IMR-90 (cell line): ENCODE data around the gene ANKRD9. TPM values are rescaled to one million over a fixed set of nuclear protein-coding genes. Genes with fewer than 3 reads are reported as not detected.

Experiments used
- ATAC-seq: fragments of 200-7000 bp; cut with Tn5 transposase; 2 replicates; pipeline ENCODE4 v1.9.1; 2020; ENCODE audit warnings: low read depth, mild to moderate bottlenecking, moderate library complexity
- BruUV-seq: library from RNA; stranded (reverse); fragments of 400-500 nt; replicated peaks from 2 replicates; lab custom pipeline; 2021; lab: Mats Ljungman, UMichigan
- CTCF ChIA-PET: fragments of 300-600 bp; formaldehyde crosslinking; extraction: SDS; loops from one replicate; lab custom pipeline; 2021; ENCODE audit warnings: antibody characterized with exemption; lab: Yijun Ruan, JAX
- POLR2A ChIA-PET: fragments of 300-600 bp; sonication (Branson Sonifier 250); formaldehyde crosslinking; loops from one replicate; lab custom pipeline; 2022; ENCODE audit warnings: antibody characterized with exemption; ENCODE audit not compliant: unreplicated experiment; lab: Charles Lee
- DNase-seq: peaks from one replicate; pipeline ENCODE4 v3.0.0; 2013
- H2AFZ ChIP-seq: replicated peaks from 2 replicates; pipeline ENCODE3; 2013; ENCODE audit warnings: low read length, mild to moderate bottlenecking; ENCODE audit not compliant: poor library complexity
- H2AK5ac ChIP-seq: 2 replicates; pipeline ENCODE4 v1.6.1; 2013; ENCODE audit warnings: low read depth, low read length, inconsistent platforms
- H2AK9ac ChIP-seq: replicated peaks from 2 replicates; pipeline ENCODE3; 2013; ENCODE audit warnings: mild to moderate bottlenecking, low read depth, low read length, moderate library complexity; ENCODE audit not compliant: poor library complexity
- H2BK120ac ChIP-seq: 2 replicates; pipeline ENCODE4 v1.6.1; 2013; ENCODE audit warnings: low read depth, low read length, inconsistent platforms
- H2BK15ac ChIP-seq: 3 replicates; pipeline ENCODE4 v1.6.1; 2013; ENCODE audit warnings: low read depth, low read length, inconsistent platforms
- H2BK20ac ChIP-seq: 2 replicates; pipeline ENCODE4 v1.6.1; 2013; ENCODE audit warnings: low read depth, mild to moderate bottlenecking, inconsistent platforms, low read length, moderate library complexity
- H2BK5ac ChIP-seq: 2 replicates; pipeline ENCODE4 v1.6.1; 2013; ENCODE audit warnings: mild to moderate bottlenecking, low read depth, low read length, inconsistent platforms; ENCODE audit not compliant: poor library complexity, severe bottlenecking
- H3K14ac ChIP-seq: replicated peaks from 2 replicates; pipeline ENCODE4 v1.6.1; 2013; ENCODE audit warnings: low read depth, low read length, inconsistent platforms
- H3K18ac ChIP-seq: 2 replicates; pipeline ENCODE4 v1.6.1; 2013; ENCODE audit warnings: low read depth, low read length, control low read depth
- H3K23ac ChIP-seq: 2 replicates; pipeline ENCODE4 v1.6.1; 2013; ENCODE audit warnings: low read depth, low read length, inconsistent platforms
- H3K27ac ChIP-seq: 2 replicates; pipeline ENCODE4 v1.5.1; 2013; ENCODE audit warnings: mild to moderate bottlenecking, control low read depth, low read length; ENCODE audit not compliant: insufficient read depth
- H3K27me3 ChIP-seq: 2 replicates; pipeline ENCODE4 v1.6.1; 2013; ENCODE audit warnings: low read length; ENCODE audit not compliant: control insufficient read depth, insufficient read depth
- H3K36me3 ChIP-seq: 2 replicates; pipeline ENCODE4 v1.6.1; 2013; ENCODE audit warnings: low read length, mixed read lengths; ENCODE audit not compliant: control insufficient read depth, insufficient read depth
- H3K4ac ChIP-seq: 2 replicates; pipeline ENCODE4 v1.6.1; 2013; ENCODE audit warnings: low read depth, low read length, inconsistent platforms
- H3K4me1 ChIP-seq: 2 replicates; pipeline ENCODE4 v1.6.1; 2013; ENCODE audit warnings: low read length, mixed read lengths; ENCODE audit not compliant: control insufficient read depth, insufficient read depth
- H3K4me2 ChIP-seq: 2 replicates; pipeline ENCODE4 v1.6.1; 2013; ENCODE audit warnings: low read depth, mild to moderate bottlenecking, control low read depth, low read length, moderate library complexity
- H3K4me3 ChIP-seq: 2 replicates; pipeline ENCODE4 v1.5.1; 2013; ENCODE audit warnings: low read depth, mild to moderate bottlenecking, control low read depth, low read length, moderate library complexity; ENCODE audit not compliant: insufficient read depth
- H3K56ac ChIP-seq: 2 replicates; pipeline ENCODE4 v1.6.1; 2013; ENCODE audit warnings: low read length, inconsistent platforms; ENCODE audit not compliant: insufficient read depth; ENCODE audit errors: extremely low read depth
- H3K79me1 ChIP-seq, 2 experiments: 2 replicates each; pipeline ENCODE4 v1.6.1; 2013; ENCODE audit warnings: low read length in 2 of 2, inconsistent platforms in 1 of 2, low read depth in 1 of 2
- H3K9ac ChIP-seq: 2 replicates; pipeline ENCODE4 v1.6.1; 2013; ENCODE audit warnings: low read depth, low read length, control low read depth
- H3K9me1 ChIP-seq: 2 replicates; pipeline ENCODE4 v1.6.1; 2013; ENCODE audit warnings: low read length, inconsistent platforms; ENCODE audit not compliant: insufficient read depth
- H3K9me3 ChIP-seq: 2 replicates; pipeline ENCODE4 v1.6.1; 2013; ENCODE audit warnings: low read length; ENCODE audit not compliant: control insufficient read depth, insufficient read depth
- H4K20me1 ChIP-seq: 2 replicates; pipeline ENCODE4 v1.6.1; 2013; ENCODE audit warnings: low read length, inconsistent platforms; ENCODE audit not compliant: insufficient read depth
- H4K5ac ChIP-seq: 2 replicates; pipeline ENCODE4 v1.6.1; 2013; ENCODE audit warnings: mild to moderate bottlenecking, low read depth, low read length, control low read depth
- H4K8ac ChIP-seq, 2 experiments: 2 replicates each; pipeline ENCODE4 v1.6.1; 2013; ENCODE audit warnings: low read depth in 2 of 2, low read length in 2 of 2, control low read depth in 1 of 2, inconsistent platforms in 1 of 2
- H4K91ac ChIP-seq: 2 replicates; pipeline ENCODE4 v1.6.1; 2013; ENCODE audit warnings: low read depth, low read length, inconsistent platforms; ENCODE audit not compliant: insufficient read depth
- NFE2L2 ChIP-seq: fragments of 150-350 bp; IDR thresholded peaks from 2 replicates; pipeline ENCODE4 v1.6.1; 2016; ENCODE audit warnings: low read depth, mild to moderate bottlenecking, low read length
- POLR2A ChIP-seq: IDR thresholded peaks from 2 replicates; pipeline ENCODE4 v1.6.1; 2012; ENCODE audit warnings: mild to moderate bottlenecking, low read depth, low read length
- USF2 ChIP-seq: fragments of 150-350 bp; IDR thresholded peaks from 2 replicates; pipeline ENCODE4 v1.6.1; 2017; ENCODE audit warnings: mild to moderate bottlenecking, antibody characterized with exemption, low read length, low read depth
- WGBS, 2 experiments: methylation state at CpG; one replicate each; pipeline versions ENCODE4 v1.1.5 to v1.1.7; 2013; ENCODE audit warnings: missing lambda C conversion rate in 2 of 2; ENCODE audit not compliant: insufficient read length in 1 of 2; ENCODE audit errors: extremely low coverage in 2 of 2; 5-methylcytosine and 5-hydroxymethylcytosine counted together
- dilution Hi-C: fragments of 300-500 bp; cut with HindIII; formaldehyde crosslinking; loops from one replicate; pipeline ENCODE4 v1.14.3; 2018; ENCODE audit warnings: low sequenced_read_pairs; ENCODE audit not compliant: unreplicated experiment
- in situ Hi-C: fragments of 300-500 bp; cut with MboI; formaldehyde crosslinking; loops from 3 replicates; pipeline ENCODE4 v1.14.3; 2019; ENCODE audit warnings: low sequenced_read_pairs, inconsistent platforms, mixed read lengths
- intact Hi-C: fragments of 100-400 bp; cut with micrococcal nuclease; formaldehyde crosslinking; loops from 2 replicates; pipeline ENCODE4 v1.10.0; 2022
- polyA plus RNA-seq, 3 experiments: library from polyadenylated mRNA; depleted of rRNA; stranded (reverse); fragments of >200 nt; gene quantifications; 2 replicates each; pipeline ENCODE4 v1.2.3, GENCODE V29; 2012; ENCODE audit warnings: low replicate concordance in 1 of 3
- total RNA-seq: library from RNA; depleted of rRNA; stranded (reverse); fragments of >200 nt; gene quantifications from 2 replicates; pipeline ENCODE4 v1.2.3, GENCODE V29; 2012

The ANKRD9 gene
- total and polyA plus RNA-seq, 2 of the 4 experiments (the other 2 are of a cell fraction) = 3.9 to 15.7 TPM

GRCh38 chr14:102479777-102480176 is 29.8 kb downstream of the ANKRD9 start:
- peaks cover 10% of the 10 kb centered on the region for H3K9me1 ChIP-seq
- dilution Hi-C loops (no loop called here), in situ Hi-C loops (no loop called here), intact Hi-C loops (no loop called here)
- no peak overlapping the region for H3K14ac ChIP-seq
- DNase-seq (no peak), ATAC-seq (no peak)
- H2BK15ac ChIP-seq = no peak overlapping the region
- no peak overlapping the region for H2BK20ac ChIP-seq
- 100% methylated on average over 2 of the region's 7 CpGs; no CpG with 5 or more reads in 1 of the 2 experiments for WGBS, 2 experiments
- H2AFZ ChIP-seq = peak overlapping the region; percentile 67
- POLR2A ChIA-PET = no interaction called here
- H3K27ac ChIP-seq = no peak overlapping the region
- H3K79me1 ChIP-seq = peaks cover 0 to 14% of the 10 kb centered on the region in 2 experiments; a peak in 1 of 4 replicates
- H4K20me1 ChIP-seq = no peaks in the 10 kb centered on the region; the same call in 1 of the 2 replicates
- TF ChIP-seq NFE2L2 = no peak
- TF ChIP-seq POLR2A = no peak
- no peak for TF ChIP-seq USF2
- H3K9me3 ChIP-seq = no peaks in the 10 kb centered on the region
- H2AK9ac ChIP-seq = no peak overlapping the region
- H4K91ac ChIP-seq = no peak overlapping the region
- H3K23ac ChIP-seq = no peak overlapping the region
- no peak overlapping the region for H3K4me2 ChIP-seq
- H4K5ac ChIP-seq = no peak overlapping the region
- CTCF ChIA-PET = interaction anchor here (0.5 kb wide), 1 partner anchor 175 kb away, joined by 3 read pairs; no protein-coding TSS in a partner anchor
- H3K4me3 ChIP-seq = no peak overlapping the region
- H4K8ac ChIP-seq = no peak overlapping the region
- no peak overlapping the region for H2BK5ac ChIP-seq
- no peak overlapping the region for H2BK120ac ChIP-seq
- no peak overlapping the region for H3K4ac ChIP-seq
- peaks cover 6% of the 10 kb centered on the region; the same call in 1 of the 2 replicates for H3K4me1 ChIP-seq
- no peak overlapping the region; the same call in 1 of the 2 replicates for H2AK5ac ChIP-seq
- H3K9ac ChIP-seq = no peak overlapping the region
- H3K56ac ChIP-seq = no peak overlapping the region; the same call in 1 of the 2 replicates
- no TSS peak for BruUV-seq
- H3K27me3 ChIP-seq = no peaks in the 10 kb centered on the region
- H3K36me3 ChIP-seq = no peaks in the 10 kb centered on the region; the same call in 1 of the 2 replicates
- H3K18ac ChIP-seq = no peak overlapping the region
